RWPE1 (cell line): Measurements from ENCODE around the gene SYNE1.

Experiments used
- CTCF ChIA-PET: fragments of 350-600 bp; sonication (Branson Sonifier 250); formaldehyde crosslinking; extraction: SDS; loops from one replicate; lab custom pipeline; 2021; lab: Yijun Ruan, JAX
- POLR2A ChIA-PET: fragments of 400-600 bp; formaldehyde crosslinking; extraction: SDS; loops from one replicate; lab custom pipeline; 2020; ENCODE audit warnings: antibody characterized with exemption; ENCODE audit not compliant: low non-redundant PET; lab: Yijun Ruan, JAX
- DNase-seq: peaks from one replicate; pipeline ENCODE4 v3.0.0; 2012; ENCODE audit warnings: low spot score
- H3K27ac ChIP-seq: fragments of 450-650 bp; 2 replicates; pipeline ENCODE4 v1.5.1; 2017
- TF ChIP-seq, protein P1 (sequence below): fragments of 450-650 bp; conservative IDR thresholded peaks from 2 replicates; pipeline ENCODE4 v1.5.1; 2017; ENCODE audit warnings: low read depth, mild to moderate bottlenecking

The SYNE1 gene

DNA sequence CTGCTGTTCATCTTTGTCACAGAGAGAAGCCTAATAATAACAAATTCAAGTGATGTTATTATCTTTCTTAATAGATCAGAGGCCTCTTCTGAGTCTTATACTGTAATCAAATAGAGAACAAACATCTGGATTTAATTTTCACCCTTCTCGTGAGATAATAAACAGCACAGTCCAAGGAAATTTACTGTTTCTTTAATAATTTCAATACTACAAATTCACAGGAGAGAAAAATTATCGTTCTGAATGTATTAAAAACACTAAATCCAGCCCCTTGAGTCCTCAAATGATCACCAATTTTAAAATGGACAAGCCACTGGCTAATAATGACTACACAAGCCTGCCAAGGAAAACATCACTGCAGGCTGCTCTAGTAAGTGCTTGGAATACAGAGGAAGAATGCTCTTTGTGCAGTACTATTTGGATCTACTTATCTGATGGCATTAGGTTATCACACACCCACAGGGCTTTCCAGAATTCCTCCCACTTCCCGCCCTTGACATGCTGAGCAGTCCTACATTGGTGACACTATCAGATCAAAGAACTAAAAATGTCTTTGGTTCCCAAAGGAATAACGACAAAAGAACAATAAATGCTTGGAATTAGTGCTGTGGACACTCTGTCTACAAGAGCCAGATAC is 38.1 kb downstream of the SYNE1 start:
- POLR2A ChIA-PET = no interaction called here
- TF ChIP-seq, protein P1, sequence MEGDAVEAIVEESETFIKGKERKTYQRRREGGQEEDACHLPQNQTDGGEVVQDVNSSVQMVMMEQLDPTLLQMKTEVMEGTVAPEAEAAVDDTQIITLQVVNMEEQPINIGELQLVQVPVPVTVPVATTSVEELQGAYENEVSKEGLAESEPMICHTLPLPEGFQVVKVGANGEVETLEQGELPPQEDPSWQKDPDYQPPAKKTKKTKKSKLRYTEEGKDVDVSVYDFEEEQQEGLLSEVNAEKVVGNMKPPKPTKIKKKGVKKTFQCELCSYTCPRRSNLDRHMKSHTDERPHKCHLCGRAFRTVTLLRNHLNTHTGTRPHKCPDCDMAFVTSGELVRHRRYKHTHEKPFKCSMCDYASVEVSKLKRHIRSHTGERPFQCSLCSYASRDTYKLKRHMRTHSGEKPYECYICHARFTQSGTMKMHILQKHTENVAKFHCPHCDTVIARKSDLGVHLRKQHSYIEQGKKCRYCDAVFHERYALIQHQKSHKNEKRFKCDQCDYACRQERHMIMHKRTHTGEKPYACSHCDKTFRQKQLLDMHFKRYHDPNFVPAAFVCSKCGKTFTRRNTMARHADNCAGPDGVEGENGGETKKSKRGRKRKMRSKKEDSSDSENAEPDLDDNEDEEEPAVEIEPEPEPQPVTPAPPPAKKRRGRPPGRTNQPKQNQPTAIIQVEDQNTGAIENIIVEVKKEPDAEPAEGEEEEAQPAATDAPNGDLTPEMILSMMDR = no peak
- H3K27ac ChIP-seq = no peak overlapping the region
- CTCF ChIA-PET = no interaction called here
- DNase-seq = no peak

GRCh38 chr6:152598421-152598820 is 38.7 kb downstream of the SYNE1 start:
- DNase-seq = no peak
- TF ChIP-seq, protein P1 = no peak

GRCh38 chr6:152596726-152597125 is 40.4 kb downstream of the SYNE1 start:
- ChIA-PET CTCF (interaction anchor here (0.6 kb wide), 1 partner anchor 140 kb away, joined by 4 read pairs; no protein-coding TSS in a partner anchor), POLR2A (no interaction called here)
- TF ChIP-seq, protein P1 = no peak
- H3K27ac ChIP-seq = no peak overlapping the region
- DNase-seq = no peak

More at GRCh38 chr6:152598421-152598820, 38.7 kb downstream of the SYNE1 start:
- no peak overlapping the region for H3K27ac ChIP-seq
- POLR2A ChIA-PET = no interaction called here
- CTCF ChIA-PET = no interaction called here

GRCh38 chr6:152595499-152595898 is 41.7 kb downstream of the SYNE1 start:
- no peak overlapping the region for H3K27ac ChIP-seq
- ChIA-PET POLR2A (interaction anchor here (0.5 kb wide), 1 partner anchor 927 kb away, joined by 3 read pairs; no protein-coding TSS in a partner anchor), CTCF (interaction anchor here (0.5 to 1.4 kb wide), 6 partner anchors 15 to 149 kb away, joined by 3 to 4 read pairs (median 4); no protein-coding TSS in a partner anchor)
- DNase-seq = no peak
- TF ChIP-seq, protein P1 = peak; percentile 38

DNA sequence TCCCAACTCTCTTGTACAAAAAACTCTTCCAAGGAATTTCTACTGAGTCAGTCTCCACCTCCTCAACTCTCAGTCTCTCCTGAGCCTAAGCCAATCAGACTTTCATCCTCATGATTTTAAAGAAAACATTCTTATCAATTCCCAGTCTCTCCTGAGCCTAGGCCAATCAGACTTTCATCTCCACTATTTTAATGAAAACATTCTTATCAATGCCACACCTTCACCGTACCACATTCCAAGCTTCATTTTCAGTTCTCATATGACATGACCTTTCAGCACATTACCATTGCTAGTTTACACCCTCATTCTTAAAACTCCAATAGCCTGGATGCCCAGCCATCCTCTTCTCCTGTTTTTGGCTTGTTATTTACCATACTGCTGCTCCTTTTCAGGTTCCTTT is 42.5 kb downstream of the SYNE1 start:
- ChIA-PET POLR2A (no interaction called here), CTCF (interaction anchor here (0.9 kb wide), 1 partner anchor 61 kb away, joined by 3 read pairs; no protein-coding TSS in a partner anchor)
- no peak for DNase-seq
- no peak overlapping the region for H3K27ac ChIP-seq
- TF ChIP-seq, protein P1 = no peak

GRCh38 chr6:152588456-152588855 is 48.7 kb downstream of the SYNE1 start:
- POLR2A ChIA-PET = no interaction called here
- no peak overlapping the region for H3K27ac ChIP-seq
- no peak for DNase-seq
- CTCF ChIA-PET = no interaction called here
- TF ChIP-seq, protein P1 = no peak
